HG02588 (cell line): Measurements from ENCODE around the gene NAT8L.

Experiments
- ATAC-seq: cut with Tn5 transposase; IDR thresholded peaks from one replicate; pipeline ENCODE4 v1.9.1; 2021; ENCODE audit warnings: mild to moderate bottlenecking, moderate library complexity; ENCODE audit not compliant: unreplicated experiment

NAT8L gene

DNA sequence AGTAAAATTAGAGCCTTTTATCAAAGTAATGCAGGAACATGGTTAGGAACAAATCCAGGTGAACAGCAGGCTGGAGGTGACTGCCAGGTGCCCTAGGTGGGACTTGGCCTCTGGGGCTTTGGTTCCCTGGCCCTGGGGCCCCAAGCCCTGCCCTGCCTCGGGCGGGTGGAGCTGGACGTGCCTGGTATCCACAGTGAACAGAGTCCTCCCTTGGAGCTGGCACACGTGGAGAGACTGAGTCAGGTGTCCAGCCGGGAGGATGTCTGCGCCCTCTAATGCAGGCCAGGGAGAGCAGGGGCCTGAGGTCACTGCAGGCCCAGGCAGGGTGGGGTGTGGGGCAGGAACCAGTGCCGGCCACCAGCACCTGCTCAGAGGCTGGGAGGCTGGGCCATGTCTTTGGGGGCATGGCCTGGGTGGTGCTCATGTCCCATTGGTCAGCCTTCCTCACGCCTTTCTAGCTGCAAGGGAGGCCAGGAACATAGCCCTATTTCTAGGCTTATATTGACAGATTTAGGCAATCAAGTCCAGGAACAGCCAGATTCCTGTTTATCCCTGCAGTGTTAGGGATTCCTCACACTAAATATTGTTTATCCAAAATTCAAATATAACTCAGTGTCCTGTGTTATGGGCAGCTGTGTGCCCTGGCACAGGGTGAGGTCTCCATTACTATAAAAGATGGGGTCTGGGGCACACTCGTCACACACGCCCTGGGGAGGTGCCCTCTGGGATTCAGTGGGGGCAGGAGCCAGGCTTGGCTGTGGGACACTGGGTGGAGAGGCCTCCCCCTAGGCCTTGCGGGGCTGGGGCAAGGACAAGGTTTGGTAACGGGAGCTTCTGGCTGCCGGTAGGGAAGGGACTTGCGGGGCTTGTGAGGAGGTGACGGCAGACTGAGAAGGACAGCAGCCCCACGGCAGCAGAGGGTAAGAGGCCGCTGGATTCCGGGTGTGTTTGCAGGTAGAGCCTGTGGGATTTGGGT, 14.3 kb upstream of the NAT8L start:
- ATAC-seq = no peak

- no peak for ATAC-seq
These were observed 13.6 kb upstream of the NAT8L start for GRCh38 chr4:2045518-2045951.

DNA sequence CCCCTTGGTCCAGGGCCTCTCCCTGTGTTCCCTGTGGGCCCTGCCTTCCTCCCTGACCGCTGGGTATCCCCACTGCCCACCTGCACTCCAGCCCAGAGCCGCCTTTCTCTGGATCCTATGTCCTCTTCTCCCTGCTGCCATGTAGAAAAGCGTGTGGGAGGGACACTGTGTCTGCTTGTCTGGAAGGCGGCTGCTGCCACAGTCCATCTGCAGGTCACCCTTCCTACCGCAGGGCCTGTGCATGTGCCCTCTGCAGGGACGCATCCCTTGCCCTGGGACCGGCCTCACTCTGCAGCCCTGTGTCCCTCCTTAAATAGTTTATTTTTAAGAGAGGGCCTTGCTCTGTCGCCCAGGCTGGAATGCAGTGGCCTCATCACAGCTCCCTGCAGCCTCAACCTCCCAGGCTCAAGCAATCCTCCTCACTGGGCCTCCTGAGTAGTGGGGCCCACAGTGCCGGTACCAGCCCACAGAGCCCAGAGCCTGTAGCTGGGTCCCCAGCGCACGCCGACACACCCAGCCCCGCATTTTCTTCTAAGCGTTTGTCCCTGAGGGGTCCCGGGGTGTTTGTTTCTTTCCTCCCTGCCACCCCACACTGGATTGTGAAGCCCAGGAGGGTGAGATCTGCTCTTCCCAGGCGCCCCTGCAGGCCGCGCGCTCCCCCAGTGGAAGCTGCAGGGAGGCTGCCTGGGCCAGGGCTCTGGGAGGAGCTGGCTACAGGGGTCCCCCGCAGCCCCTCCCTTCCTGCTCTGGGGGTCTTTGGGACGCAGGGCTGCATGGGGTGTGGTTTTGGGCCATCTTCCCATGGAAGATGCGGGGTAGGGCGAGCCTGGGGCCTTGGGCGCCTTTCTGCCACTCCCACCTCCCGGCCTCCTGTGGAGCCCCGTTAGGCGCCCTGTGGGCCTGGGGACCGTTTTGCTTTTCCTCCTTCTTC, 12.8 kb upstream of the NAT8L start:
- ATAC-seq = no peak

DNA sequence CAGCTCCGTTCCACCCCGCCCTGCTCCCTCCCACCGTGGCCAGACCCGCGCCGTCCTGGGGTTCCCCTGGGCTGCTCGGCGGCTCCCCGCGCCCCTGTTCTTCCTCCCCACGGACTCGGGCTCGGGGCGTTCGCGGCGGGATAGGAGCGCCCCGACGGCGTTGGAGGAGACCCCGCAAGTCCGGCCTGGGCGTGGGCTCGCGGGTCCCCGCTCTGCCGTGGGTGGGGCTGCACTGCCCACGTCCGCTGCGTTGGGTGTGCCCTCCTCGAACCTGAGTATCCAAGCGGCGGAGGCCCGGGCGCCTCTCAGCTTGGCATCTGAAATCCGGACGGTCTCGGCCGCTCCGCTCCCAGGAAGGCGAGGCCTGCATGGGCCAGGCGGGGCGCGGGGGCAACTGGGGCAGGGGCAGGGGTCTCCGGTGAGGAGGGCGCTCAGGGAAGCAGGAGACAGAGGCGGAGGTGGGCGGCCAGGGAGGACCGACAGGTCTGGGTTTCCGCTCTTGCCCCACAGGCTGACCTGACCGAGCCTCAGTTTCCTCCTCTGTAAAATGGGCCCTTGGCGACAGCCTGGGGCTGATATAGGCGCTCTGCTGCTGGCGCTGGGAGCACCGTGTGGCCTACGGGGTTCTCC, 12.0 kb upstream of the NAT8L start:
- ATAC-seq = no peak

DNA sequence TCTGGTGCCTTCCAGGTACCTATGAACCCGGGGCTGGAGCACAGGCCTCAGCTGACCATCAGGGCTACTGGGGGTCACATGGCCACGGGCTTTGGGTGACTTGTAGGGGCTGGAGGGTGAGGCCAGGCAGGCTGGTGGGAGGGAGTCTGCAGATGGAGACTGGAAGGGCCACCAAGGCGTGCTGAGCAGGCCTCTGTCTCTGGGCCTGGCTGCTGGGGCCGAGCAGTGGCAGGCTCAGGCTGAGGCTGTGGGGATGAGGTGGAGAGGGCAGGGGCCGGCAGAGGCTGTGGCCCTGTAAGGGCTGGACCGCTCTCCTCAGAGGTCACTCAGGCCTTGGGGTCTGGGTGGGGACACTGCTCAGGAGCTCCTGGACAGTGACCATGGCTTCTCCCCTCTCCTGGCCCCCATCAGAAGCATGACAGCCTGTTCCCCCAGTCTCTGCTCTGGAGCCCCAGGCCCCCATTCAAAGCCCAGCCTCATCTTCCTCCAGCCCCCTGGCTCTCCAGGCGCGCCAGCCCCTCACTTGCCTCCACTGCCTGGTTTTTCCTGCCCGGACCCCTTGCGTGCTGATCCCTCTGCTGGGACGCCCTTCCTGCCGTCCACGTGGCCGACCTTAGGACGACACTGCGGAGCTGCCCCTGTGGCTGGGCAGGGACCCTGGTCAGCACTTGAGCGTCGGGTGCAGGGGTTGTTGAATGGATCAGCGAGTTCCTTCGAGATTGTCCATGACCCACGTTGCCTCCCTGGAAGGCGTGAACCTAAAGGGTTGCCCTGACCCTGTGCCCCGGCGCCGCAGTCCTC, 11.1 kb upstream of the NAT8L start:
- no peak for ATAC-seq

DNA sequence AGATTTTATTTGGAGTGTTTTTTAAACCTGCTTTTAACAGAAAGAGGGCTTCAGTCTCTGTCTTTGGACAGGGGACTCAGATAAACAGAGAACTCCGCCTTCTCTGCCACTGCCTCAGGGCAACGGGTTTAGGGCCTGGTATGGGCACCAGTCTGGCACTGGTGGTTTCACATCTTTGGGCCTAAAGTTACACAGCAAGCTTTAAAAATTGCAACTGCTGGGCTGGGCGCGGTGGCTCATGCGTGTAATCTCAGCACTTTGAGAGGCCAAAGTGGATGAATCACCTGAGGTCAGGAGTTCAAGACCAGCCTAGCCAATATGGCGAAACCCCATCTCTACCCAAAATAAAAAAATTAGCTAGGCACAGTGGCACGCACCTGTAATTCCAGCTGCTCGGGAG, 10.3 kb upstream of the NAT8L start:
- ATAC-seq = no peak

DNA sequence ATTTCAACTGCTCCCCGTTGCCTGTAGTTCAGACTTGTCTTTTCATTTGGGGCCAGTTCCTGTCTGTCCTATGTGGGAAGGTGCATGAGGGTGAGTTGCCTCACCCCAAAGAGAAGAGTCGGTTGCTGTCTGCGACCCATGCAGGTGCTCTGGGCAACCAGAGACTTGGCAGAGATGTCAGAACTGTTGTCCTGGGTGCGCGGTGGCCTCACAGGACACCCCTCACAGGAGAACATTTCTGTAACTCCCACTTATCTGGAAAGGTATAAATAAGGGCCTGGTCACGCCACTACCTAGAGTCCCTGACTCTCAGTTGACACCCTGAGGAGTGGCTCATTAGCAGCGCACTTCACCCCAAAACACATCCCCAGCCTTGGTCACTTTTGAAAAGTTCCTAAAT, 9.7 kb upstream of the NAT8L start:
- ATAC-seq = no peak

GRCh38 chr4:2049811-2050210, 9.3 kb upstream of the NAT8L start:
- ATAC-seq = no peak

GRCh38 chr4:2051086-2051485, 8.0 kb upstream of the NAT8L start:
- no peak for ATAC-seq

DNA sequence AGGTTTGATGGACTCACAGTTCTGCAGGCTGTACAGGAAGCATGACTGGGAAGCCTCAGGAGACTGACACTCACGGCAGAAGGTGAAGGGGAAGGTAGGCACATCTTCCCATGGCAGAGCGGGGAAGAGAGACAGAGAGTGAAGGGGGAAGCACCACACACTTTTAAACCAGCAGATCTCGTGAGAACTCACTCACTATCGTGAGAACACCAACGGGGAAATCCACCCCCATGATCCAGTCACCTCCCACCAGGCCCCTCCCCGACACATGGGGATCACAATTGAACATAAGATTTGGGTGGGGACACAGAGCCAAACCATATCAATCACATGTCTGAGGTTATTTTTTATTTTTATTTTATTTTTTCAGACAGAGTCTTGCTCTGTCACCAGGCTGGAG, 4.9 kb upstream of the NAT8L start:
- no peak for ATAC-seq

DNA sequence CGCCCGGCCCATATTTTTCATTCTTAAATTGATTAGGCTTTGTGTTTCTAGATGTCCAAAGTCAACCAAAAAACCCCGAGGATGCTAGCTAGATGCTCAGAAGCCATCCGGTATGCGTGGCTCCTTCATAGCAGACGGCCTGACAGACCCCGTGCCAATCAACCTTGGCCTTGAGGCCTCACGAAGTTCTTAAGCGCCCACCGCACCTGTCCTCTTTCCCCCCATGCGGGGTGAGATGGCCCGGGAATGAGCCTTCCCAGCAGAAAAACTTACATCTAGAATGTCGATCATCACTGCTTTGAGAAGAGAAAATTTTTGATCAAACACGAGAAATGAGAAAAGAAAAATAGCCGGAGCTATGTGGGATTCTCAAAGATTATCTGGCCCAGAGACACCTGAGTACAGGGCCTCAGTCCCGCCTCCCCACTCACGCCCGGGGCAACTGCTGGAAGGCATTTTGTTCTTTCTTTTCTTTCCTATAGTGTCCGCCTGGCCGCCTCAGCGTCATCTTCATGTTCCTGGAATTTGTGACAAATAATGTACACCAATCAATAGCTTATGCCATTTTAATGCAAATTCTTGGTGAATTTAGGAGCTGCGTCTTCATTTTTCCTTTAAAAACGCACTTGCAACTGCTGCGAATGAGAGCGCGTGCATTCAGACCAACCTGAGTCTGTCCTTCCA, 1.6 kb upstream of the NAT8L start:
- no peak for ATAC-seq

- no peak for ATAC-seq
These were observed 672 bp upstream of the NAT8L start for GRCh38 chr4:2058264-2059045.

- ATAC-seq = no peak
These were observed 837 bp downstream of the NAT8L start for GRCh38 chr4:2059726-2060602.

- no peak for ATAC-seq
These were observed 1.6 kb downstream of the NAT8L start for GRCh38 chr4:2060611-2061185.

- no peak for ATAC-seq
These were observed 2.3 kb downstream of the NAT8L start for GRCh38 chr4:2061186-2062131.

GRCh38 chr4:2062168-2062807, 3.2 kb downstream of the NAT8L start:
- no peak for ATAC-seq
